ENCODE results near the gene TTF2. TPM values are rescaled to one million over a fixed set of nuclear protein-coding genes. Genes with fewer than 3 reads are reported as not detected.

TTF2 gene
- total and polyA plus RNA-seq, 2 experiments from 2014 or later: 84.7 to 85.4 TPM

DNA sequence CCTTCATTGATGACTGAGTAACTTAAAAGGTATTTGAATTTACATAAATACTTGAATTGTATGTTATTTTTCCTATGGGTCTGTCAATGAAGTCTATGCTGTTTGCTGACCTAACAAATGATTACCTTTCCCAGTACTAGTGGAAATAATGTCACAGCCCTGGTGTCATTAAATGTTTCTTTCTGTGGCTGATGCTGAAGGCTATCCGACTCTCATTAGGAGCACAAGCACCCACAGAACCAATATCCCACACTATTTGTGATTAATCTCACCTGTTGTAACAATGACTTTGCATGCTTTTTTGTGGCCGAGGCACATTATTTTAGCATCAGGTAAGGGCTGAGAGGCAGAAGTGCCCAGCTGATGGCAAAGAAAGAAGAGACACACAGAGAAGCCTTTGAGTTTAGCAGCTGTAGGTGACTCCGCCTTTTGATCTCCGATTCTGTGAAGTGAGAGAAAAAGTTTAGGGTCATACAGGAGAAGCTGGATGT is 87.3 kb downstream of the TTF2 start:
- H3K9me2 ChIP-seq (ENCODE audit: insufficient read depth): 0 out of 2 replicates have a peak, but pooled peaks cover 3% of the 10 kb centered on the region
- Mint-ChIP-seq H3K27ac (no peak overlapping the region), H3K36me3 (ENCODE audit: low read depth) (no peaks in the 10 kb centered on the region; the same call in 2 of the 3 replicates), H3K27me3 (ENCODE audit: insufficient read depth, low read depth, poor library complexity) (no peaks in the 10 kb centered on the region), H3K9me3 (peaks cover 11% of the 10 kb centered on the region; the same call in 2 of the 3 replicates), H3K4me3 (no peak overlapping the region), H3K4me1 (peaks cover 17% of the 10 kb centered on the region)
- no peak for DNase-seq (ENCODE audit: low spot score)
- no peak overlapping the region for H3K4me3 ChIP-seq
- H3K27me3 ChIP-seq (ENCODE audit: insufficient read depth): no peaks in the 10 kb centered on the region
- TF ChIP-seq NANOG (IDR thresholded peaks at IDR 0.05; ENCODE audit: borderline replicate concordance) (no peak), ZNF114 (CRISPR knock-in tag; IDR thresholded peaks at IDR 0.05) (no peak), EZH2phosphoT487 (IDR thresholded peaks at IDR 0.05; ENCODE audit: unreplicated experiment) (no peak)
- TF ChIP-seq, protein P1, sequence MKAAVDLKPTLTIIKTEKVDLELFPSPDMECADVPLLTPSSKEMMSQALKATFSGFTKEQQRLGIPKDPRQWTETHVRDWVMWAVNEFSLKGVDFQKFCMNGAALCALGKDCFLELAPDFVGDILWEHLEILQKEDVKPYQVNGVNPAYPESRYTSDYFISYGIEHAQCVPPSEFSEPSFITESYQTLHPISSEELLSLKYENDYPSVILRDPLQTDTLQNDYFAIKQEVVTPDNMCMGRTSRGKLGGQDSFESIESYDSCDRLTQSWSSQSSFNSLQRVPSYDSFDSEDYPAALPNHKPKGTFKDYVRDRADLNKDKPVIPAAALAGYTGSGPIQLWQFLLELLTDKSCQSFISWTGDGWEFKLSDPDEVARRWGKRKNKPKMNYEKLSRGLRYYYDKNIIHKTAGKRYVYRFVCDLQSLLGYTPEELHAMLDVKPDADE (IDR thresholded peaks at IDR 0.05): no peak
- TF ChIP-seq, protein P2, sequence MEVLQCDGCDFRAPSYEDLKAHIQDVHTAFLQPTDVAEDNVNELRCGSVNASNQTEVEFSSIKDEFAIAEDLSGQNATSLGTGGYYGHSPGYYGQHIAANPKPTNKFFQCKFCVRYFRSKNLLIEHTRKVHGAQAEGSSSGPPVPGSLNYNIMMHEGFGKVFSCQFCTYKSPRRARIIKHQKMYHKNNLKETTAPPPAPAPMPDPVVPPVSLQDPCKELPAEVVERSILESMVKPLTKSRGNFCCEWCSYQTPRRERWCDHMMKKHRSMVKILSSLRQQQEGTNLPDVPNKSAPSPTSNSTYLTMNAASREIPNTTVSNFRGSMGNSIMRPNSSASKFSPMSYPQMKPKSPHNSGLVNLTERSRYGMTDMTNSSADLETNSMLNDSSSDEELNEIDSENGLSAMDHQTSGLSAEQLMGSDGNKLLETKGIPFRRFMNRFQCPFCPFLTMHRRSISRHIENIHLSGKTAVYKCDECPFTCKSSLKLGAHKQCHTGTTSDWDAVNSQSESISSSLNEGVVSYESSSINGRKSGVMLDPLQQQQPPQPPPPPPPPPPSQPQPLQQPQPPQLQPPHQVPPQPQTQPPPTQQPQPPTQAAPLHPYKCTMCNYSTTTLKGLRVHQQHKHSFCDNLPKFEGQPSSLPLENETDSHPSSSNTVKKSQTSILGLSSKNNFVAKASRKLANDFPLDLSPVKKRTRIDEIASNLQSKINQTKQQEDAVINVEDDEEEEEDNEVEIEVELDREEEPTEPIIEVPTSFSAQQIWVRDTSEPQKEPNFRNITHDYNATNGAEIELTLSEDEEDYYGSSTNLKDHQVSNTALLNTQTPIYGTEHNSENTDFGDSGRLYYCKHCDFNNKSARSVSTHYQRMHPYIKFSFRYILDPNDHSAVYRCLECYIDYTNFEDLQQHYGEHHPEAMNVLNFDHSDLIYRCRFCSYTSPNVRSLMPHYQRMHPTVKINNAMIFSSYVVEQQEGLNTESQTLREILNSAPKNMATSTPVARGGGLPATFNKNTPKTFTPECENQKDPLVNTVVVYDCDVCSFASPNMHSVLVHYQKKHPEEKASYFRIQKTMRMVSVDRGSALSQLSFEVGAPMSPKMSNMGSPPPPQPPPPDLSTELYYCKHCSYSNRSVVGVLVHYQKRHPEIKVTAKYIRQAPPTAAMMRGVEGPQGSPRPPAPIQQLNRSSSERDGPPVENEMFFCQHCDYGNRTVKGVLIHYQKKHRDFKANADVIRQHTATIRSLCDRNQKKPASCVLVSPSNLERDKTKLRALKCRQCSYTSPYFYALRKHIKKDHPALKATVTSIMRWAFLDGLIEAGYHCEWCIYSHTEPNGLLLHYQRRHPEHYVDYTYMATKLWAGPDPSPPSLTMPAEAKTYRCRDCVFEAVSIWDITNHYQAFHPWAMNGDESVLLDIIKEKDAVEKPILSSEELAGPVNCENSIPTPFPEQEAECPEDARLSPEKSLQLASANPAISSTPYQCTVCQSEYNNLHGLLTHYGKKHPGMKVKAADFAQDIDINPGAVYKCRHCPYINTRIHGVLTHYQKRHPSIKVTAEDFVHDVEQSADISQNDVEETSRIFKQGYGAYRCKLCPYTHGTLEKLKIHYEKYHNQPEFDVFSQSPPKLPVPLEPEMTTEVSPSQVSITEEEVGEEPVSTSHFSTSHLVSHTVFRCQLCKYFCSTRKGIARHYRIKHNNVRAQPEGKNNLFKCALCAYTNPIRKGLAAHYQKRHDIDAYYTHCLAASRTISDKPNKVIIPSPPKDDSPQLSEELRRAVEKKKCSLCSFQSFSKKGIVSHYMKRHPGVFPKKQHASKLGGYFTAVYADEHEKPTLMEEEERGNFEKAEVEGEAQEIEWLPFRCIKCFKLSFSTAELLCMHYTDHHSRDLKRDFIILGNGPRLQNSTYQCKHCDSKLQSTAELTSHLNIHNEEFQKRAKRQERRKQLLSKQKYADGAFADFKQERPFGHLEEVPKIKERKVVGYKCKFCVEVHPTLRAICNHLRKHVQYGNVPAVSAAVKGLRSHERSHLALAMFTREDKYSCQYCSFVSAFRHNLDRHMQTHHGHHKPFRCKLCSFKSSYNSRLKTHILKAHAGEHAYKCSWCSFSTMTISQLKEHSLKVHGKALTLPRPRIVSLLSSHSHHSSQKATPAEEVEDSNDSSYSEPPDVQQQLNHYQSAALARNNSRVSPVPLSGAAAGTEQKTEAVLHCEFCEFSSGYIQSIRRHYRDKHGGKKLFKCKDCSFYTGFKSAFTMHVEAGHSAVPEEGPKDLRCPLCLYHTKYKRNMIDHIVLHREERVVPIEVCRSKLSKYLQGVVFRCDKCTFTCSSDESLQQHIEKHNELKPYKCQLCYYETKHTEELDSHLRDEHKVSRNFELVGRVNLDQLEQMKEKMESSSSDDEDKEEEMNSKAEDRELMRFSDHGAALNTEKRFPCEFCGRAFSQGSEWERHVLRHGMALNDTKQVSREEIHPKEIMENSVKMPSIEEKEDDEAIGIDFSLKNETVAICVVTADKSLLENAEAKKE (CRISPR knock-in tag; IDR thresholded peaks at IDR 0.05): no peak
- no peaks in the 10 kb centered on the region for H3K79me2 ChIP-seq (replicated peaks; ENCODE audit: insufficient read depth)
- no peak overlapping the region for H2AFZ ChIP-seq
- no peaks in the 10 kb centered on the region for H4K20me1 ChIP-seq (replicated peaks; ENCODE audit: insufficient read depth)
- peaks cover 10% of the 10 kb centered on the region; the same call in 1 of the 2 replicates for H3K4me1 ChIP-seq (ENCODE audit: insufficient read depth)
- H3K4me2 ChIP-seq: no peak overlapping the region
- ATAC-seq: no peak
- no peaks in the 10 kb centered on the region for H3F3A ChIP-seq (replicated peaks; ENCODE audit: low read depth)
- H3K36me3 ChIP-seq (ENCODE audit: insufficient read depth): no peaks in the 10 kb centered on the region
- no peak overlapping the region for H3K27ac ChIP-seq (ENCODE audit: low read depth)
